ENCODE results near the gene MB21D2. TPM values are rescaled to one million over a fixed set of nuclear protein-coding genes. Genes with fewer than 3 reads are reported as not detected.

MB21D2 gene
- total RNA-seq, 1 experiment from 2014 or later: 2.8 TPM

DNA sequence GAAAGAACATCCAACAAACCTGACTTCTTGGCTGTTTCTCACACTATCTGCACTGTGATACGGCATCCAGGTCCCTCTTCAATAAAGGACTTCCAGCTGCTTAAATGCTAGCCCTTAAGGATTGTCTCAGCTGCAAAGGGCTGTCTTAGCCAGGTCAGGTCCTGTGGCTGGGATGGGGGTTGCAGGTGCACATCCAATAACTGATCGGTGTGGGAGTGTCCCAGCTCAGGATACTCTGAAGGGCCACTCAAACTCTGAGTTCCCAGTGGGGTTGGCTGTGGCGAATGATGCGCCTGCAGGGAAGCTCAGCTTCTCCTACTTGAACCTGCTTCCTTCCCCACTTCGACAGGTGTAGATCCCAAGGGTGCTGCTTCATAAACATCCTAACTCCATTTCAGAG lies 115.7 kb downstream of the MB21D2 start:
- Histone ChIP-seq H3K9ac (ENCODE audit: low read length) (no peak overlapping the region), H3K27ac (ENCODE audit: low read depth, low read length) (no peak overlapping the region), H4K20me1 (ENCODE audit: insufficient read depth) (0 out of 2 replicates have a peak, but pooled peaks cover 6% of the 10 kb centered on the region), H3K27me3 (ENCODE audit: insufficient read depth, low read length) (no peaks in the 10 kb centered on the region), H3K9me3 (ENCODE audit: control insufficient read depth in 1 of 2, insufficient read depth in 1 of 2, low read depth in 1 of 2, low read length in 2 of 2) (no peaks in the 10 kb centered on the region), H3K4me2 (ENCODE audit: low read length) (no peak overlapping the region), H3K79me2 (ENCODE audit: insufficient read depth, low read length) (no peaks in the 10 kb centered on the region), H3K4me1 (ENCODE audit: control insufficient read depth in 1 of 2, insufficient read depth in 2 of 2, low read length in 2 of 2) (no peaks in the 10 kb centered on the region), H3K4me3 (replicated peaks in 1 of 2; ENCODE audit: low read depth in 1 of 2, low read length in 2 of 2) (no peak overlapping the region), H3K9me2 (ENCODE audit: insufficient read depth) (no peaks in the 10 kb centered on the region), H3K36me3 (ENCODE audit: control insufficient read depth in 1 of 2, insufficient read depth in 2 of 2, low read length in 2 of 2) (no peaks in the 10 kb centered on the region), H2AFZ (ENCODE audit: low read depth, low read length, poor library complexity, severe bottlenecking) (no peak overlapping the region)
- RAD21 ChIA-PET (ENCODE audit: low non-redundant PET in 1 of 2, low total read pairs in 2 of 2, uncharacterized antibody in 2 of 2, unreplicated experiment in 2 of 2): no interaction called here
- intact Hi-C loops (cut with micrococcal nuclease): no loop called here
- TF ChIP-seq EGR1 (IDR thresholded peaks at IDR 0.05; ENCODE audit: low read depth): no peak
- no peak for TF ChIP-seq SP1 (IDR thresholded peaks at IDR 0.05; ENCODE audit: low read depth)
- TF ChIP-seq, protein P1, sequence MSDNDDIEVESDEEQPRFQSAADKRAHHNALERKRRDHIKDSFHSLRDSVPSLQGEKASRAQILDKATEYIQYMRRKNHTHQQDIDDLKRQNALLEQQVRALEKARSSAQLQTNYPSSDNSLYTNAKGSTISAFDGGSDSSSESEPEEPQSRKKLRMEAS (IDR thresholded peaks at IDR 0.05): no peak
- TF ChIP-seq, protein P2, sequence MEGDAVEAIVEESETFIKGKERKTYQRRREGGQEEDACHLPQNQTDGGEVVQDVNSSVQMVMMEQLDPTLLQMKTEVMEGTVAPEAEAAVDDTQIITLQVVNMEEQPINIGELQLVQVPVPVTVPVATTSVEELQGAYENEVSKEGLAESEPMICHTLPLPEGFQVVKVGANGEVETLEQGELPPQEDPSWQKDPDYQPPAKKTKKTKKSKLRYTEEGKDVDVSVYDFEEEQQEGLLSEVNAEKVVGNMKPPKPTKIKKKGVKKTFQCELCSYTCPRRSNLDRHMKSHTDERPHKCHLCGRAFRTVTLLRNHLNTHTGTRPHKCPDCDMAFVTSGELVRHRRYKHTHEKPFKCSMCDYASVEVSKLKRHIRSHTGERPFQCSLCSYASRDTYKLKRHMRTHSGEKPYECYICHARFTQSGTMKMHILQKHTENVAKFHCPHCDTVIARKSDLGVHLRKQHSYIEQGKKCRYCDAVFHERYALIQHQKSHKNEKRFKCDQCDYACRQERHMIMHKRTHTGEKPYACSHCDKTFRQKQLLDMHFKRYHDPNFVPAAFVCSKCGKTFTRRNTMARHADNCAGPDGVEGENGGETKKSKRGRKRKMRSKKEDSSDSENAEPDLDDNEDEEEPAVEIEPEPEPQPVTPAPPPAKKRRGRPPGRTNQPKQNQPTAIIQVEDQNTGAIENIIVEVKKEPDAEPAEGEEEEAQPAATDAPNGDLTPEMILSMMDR (IDR thresholded peaks at IDR 0.05 in 2 of 3, conservative IDR thresholded peaks at IDR 0.05 in 1 of 3; ENCODE audit: borderline replicate concordance in 1 of 3, insufficient read depth in 1 of 3, low read depth in 2 of 3, low read length in 2 of 3): no peak
- TF ChIP-seq ZNF274 (IDR thresholded peaks at IDR 0.05; ENCODE audit: low read depth, low read length): no peak
- no peak for TF ChIP-seq EZH2 (IDR thresholded peaks at IDR 0.05)
- TF ChIP-seq YY1 (IDR thresholded peaks at IDR 0.05; ENCODE audit: extremely low read depth, insufficient replicate concordance, low read depth, low read length): no peak
- TF ChIP-seq TCF7L2 (IDR thresholded peaks at IDR 0.05; ENCODE audit: borderline replicate concordance, extremely low read depth, insufficient read depth, insufficient read length): no peak
- TF ChIP-seq SRF (IDR thresholded peaks at IDR 0.05; ENCODE audit: low read depth): no peak
- no peak for TF ChIP-seq EZH2phosphoT487 (IDR thresholded peaks at IDR 0.05; ENCODE audit: borderline replicate concordance)
- no peak for TF ChIP-seq CBX3 (IDR thresholded peaks at IDR 0.05; ENCODE audit: low read depth)
- TF ChIP-seq ELF1 (IDR thresholded peaks at IDR 0.05; ENCODE audit: borderline replicate concordance, low read depth): no peak
- no peak for TF ChIP-seq ZFX (IDR thresholded peaks at IDR 0.05)
- no peak for TF ChIP-seq CEBPB (IDR thresholded peaks at IDR 0.05; ENCODE audit: low read depth)
- no peak for TF ChIP-seq FOSL1 (IDR thresholded peaks at IDR 0.05; ENCODE audit: low read depth)
- TF ChIP-seq SIN3A (IDR thresholded peaks at IDR 0.05; ENCODE audit: low read depth): no peak
- BruUV-seq (replicated peaks): no TSS peak
- POLR2A ChIA-PET: no interaction called here
- CTCF ChIA-PET: interaction anchor here (2.7 kb wide), 1 partner anchor 235 kb away, joined by 7 read pairs; no protein-coding TSS in a partner anchor
- ATAC-seq (no peak), DNase-seq (ENCODE audit: low read depth, low spot score) (no peak)

Data from HCT116 (cell line).